GM18870 (cell line): ENCODE data around the gene OR2H2.

Experiments
- ATAC-seq: cut with Tn5 transposase; IDR thresholded peaks from one replicate; pipeline ENCODE4 v1.9.1; 2021; ENCODE audit warnings: moderate library complexity; ENCODE audit not compliant: unreplicated experiment

Gene OR2H2

GRCh38 chr6:29584821-29585220, at the start of gene OR2H2:
Gene OR2H2 (plus strand): TSS chr6:29585121. CDS start chr6:29587945, 2,824 bp downstream.
- ATAC-seq = no peak

DNA sequence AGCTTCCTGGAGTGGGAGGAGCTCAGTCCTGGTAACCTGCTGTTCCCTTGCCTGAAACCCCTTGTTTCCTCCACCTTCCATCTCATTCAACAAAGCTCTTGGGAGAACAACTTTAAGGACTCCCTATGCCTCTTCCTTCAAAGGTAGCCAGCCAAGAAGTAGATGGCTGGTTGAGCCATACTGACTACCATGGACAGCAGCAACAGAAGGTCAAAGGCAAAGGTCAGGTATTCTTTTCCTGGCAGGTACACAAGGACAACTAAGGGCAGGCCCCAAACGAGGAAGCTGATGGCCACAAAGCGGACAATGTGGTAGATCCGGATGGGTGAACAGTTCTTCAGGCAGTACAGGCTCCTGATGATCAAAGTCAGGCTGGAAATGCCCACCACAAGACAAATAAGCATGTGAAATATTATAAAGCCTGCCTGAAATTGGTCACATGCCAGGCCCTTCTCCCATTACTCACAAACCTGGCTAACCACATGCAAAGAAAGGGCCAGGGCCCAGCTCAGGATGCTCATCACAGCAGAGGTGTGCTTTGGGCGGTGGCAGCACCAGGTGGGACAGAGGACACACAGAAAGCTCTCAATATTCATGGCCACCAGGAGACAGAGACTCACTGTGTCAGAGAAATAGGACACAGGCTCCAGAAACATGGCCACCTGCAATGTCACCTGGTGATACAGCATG, 47.1 kb upstream of the OR2H2 start:
- ATAC-seq = no peak

DNA sequence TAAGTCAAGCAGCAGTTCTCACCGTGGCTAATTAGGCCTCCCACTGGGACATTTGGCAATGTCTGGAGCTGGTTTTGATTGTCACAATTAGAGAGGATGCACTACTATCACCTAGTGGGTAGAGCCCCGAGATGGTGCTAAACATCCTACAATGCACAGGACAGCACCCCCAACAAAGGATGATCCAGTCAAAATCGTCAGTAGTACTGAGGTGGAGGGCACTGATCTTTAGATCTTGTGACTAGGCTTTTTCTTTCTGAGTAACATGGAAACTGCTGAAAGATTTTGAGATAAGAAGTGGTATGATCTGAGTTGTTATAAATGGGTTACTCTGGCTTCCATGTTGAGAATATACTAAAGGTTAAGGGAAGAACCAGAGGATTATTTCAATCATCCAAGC, 37.3 kb upstream of the OR2H2 start:
- no peak for ATAC-seq

DNA sequence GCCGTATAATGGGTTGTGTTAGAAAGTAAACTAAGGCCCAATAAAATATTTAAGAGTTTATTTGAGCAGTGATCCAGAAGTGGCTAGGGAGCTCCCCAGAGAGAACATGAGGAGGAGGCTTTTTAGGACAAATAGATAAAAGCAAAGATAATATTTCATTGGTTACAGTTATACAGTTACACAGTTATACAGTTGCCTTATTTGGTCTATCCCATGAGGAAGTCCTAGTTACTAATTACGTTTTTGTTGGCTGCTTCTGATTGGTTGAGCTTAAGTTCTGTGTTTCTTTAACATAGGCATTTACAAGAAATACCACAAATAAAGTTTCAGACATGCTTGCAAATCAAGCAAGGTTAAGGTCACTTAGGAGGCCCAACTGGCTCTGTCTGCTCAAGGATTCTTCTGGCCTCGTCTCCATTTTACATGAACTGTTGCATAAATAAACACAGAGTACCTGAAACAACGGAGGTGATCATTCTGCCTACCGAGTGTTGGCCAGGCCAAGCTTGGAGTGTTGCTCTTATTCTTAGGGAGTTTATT, 32.3 kb upstream of the OR2H2 start:
- ATAC-seq = peak; percentile 91

GRCh38 chr6:29553268-29554057, 31.5 kb upstream of the OR2H2 start:
- ATAC-seq = no peak

DNA sequence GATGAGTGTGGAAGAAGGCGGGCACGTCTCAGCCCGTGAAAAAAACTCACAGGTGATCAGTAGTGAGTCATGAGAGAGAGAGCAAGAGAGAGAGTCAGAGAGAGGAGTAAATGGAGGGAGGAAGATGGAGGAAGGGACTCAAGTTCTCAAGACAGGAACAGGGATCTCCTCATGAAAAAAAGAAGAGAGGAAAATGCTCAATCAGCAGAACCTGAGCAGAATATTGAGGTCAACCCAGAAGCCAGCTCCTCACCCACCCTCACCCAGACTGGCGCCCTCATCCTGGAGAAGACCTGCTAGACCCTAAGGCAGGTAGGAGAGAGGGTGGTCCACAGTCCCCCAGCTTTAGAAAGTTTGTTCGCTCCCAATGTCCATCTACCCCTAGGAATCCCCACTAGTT, 30.2 kb upstream of the OR2H2 start:
- ATAC-seq = no peak

DNA sequence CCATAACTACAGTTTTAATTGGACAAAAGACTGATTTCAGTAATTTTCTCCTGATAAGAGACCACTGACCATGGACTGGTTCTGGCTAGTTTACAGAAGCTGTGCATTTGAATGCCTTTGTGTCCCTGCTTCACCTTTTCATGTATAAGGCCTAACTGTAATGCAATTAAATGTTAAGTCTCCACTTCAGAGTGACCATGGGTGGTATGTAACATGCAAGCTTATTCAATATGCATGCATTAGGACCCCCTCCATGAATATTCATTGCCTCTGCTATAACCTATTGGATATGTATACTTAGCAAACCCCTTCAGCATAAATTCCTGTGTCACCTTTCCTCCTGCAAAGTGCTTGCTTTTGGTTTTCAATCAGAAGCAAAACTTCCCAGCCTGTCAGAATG, 27.6 kb upstream of the OR2H2 start:
- ATAC-seq = no peak

- no peak for ATAC-seq
Observed at GRCh38 chr6:29558439-29559079, 26.4 kb upstream of the OR2H2 start.

DNA sequence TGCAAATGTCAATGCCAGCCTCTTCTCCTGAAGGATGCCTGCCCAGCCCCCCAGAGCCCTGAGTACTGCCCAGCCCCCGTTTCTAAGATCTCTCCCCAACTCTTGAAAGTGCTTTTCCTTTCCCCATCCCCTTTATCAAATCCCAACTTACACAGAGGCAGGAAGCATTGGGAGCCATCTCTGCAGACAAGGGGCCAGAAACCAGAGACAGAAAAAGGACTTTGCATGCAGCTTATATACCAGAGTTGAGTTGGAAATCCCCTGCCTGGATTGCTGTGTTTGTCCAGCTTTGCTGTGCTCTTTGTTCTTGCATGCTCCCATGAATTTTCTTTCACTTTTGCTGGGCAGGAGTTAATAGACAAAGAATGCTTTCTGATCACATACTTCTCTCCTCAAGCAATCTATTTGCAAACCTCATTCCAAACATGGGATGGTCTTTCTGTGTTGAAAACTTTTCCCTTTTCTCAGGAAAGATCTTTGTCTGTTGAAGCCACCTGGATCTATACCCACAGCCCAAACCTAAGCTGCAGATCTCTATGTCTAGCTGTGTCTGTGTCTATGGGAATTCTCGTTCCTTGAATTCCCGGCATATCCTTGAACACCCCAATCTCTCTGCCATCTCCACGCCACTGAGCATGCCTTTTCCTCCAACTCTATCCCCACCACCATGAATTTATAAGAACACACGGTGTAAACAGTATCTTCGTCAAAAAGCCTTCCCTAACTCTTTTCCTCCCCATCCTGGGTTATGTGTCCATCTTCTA, 25.2 kb upstream of the OR2H2 start, which contains the start of gene UBD:
Gene UBD (minus strand): TSS at position 209 of the 764 bp plus-strand sequence. CDS start 31 bp downstream, at position 178.
- no peak for ATAC-seq

GRCh38 chr6:29561091-29561490, 23.8 kb upstream of the OR2H2 start:
- ATAC-seq = no peak

DNA sequence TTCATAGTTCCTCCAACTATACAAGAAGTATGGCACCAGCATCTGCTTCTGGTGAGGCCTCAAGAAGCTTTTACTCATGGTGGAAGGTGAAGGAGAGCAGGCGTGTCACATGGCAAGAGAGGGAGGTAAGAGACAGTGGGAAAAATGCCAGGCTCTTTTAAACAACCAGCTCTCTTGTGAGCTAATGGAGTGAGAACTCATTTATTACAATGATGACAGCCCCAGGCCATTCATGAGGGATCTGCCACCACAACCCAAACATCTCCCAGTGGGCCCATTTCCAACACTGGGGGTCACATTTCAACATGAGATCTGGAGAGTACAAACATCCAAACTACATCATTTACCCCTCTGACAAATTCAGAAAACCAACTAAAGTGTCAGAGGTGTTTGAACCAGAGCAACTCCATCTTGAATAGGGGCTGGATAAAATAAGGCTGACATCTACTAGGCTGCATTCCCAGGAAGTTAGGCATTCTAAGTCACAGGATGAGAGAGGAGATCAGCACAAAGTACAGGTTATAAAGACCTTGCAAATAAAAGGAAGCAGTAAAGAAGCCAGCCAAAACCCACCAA, 23.2 kb upstream of the OR2H2 start:
- ATAC-seq = no peak

- ATAC-seq = no peak
Observed at GRCh38 chr6:29563435-29563965, 21.4 kb upstream of the OR2H2 start.

DNA sequence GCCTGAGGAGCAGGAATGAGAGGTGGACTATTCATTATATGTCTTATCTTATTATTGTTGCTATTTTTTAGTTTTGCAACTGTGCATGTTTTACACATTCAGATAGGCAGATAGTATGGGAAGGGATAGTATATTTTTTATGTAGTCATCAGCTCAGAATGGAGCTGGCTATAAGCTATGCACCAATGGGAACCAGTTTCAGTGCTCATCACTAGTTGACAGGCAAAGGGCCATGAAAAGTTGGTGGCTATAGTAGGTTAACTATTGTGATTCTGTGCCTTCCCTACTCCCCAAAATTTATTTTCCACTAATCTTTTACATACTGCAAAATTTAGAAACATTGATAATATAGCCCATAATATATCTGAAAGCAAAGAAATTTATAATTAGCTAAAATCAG, 20.0 kb upstream of the OR2H2 start:
- no peak for ATAC-seq

DNA sequence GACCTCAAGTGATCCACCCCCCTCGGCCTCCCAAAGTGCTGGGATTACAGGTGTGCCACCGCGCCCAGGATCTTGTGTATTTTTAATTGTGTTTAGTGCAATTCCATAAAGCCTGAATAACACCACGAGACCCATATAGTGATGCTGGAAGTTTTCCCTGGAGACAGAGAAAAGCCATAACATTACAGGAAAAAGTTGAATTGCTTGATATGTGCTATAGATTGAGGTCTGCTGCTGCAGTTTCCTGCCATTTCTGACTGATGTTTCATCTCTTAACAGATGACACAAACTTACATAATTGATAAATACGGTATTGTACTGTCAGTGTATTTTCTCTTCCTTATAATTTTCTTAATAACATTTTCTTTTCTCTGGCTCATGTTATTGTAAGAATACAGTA, 18.1 kb upstream of the OR2H2 start:
- no peak for ATAC-seq

GRCh38 chr6:29567541-29567940, 17.4 kb upstream of the OR2H2 start:
- ATAC-seq = no peak

DNA sequence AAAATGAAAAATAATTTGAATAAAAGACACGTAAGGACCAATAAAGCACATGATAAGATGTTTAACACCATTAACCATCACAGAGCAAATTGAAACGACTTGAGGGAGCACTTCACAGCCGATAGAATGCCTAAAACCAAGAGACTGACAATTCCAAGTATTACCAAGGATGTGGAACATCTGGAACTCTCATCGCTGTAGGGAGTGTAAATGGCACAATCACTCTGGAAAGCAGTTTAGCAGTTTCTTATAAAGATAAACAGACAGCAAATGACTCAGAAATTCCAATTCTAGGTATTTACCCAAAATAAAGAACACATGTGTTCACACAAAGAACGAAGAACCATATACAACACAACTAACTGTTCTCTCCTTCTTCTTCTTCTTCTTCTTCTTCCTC, 16.9 kb upstream of the OR2H2 start:
- ATAC-seq = no peak

GRCh38 chr6:29576056-29576455, 8.9 kb upstream of the OR2H2 start:
- no peak for ATAC-seq

DNA sequence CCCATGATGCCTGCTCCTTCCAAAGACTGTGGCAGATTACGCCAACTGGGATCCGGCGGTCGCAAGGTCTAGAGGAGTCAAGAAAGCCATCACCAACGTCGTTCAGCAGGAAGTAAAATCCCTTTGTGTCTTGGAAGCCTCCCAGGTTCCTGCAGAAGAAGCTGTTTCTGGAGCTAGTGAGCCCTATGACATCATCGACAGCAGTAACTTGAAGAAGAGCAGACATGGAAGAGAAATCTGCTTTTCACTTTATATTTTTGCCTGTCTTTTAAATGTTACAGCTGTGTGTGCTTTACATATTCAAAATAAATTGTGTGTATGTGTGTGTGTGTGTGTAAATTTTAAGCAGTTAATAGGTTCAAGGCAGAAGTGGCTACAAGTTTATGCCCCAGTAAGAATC, 7.4 kb upstream of the OR2H2 start:
- ATAC-seq = no peak

- ATAC-seq = no peak
Observed at GRCh38 chr6:29589423-29590048, 4.6 kb downstream of the OR2H2 start.
